Esophagus squamous epithelium (tissue), 5 donors: ENCODE measurements around the gene FKBP1B. TPM values are rescaled to one million over a fixed set of nuclear protein-coding genes. Genes with fewer than 3 reads are reported as not detected.

Source experiments
- DNase-seq: peaks from one replicate; lab custom pipeline; 2025; lab: John Stamatoyannopoulos, UW
- H3K27ac ChIP-seq, 4 donors: fragments of 200-600 bp; sonication (generic); one replicate each; pipeline ENCODE4 v1.5.1; 2016 to 2019; ENCODE audit warnings: mild to moderate bottlenecking in 1 of 4
- H3K27me3 ChIP-seq, 4 donors: fragments of 200-600 bp; sonication (generic); 1 replicate in 3 of 4; 2 replicates in 1 of 4; pipeline versions ENCODE4 v1.5.1 to v1.6.0; 2017 to 2021; ENCODE audit warnings: antibody characterized with exemption in 1 of 4
- H3K36me3 ChIP-seq, 3 donors: fragments of 200-600 bp; sonication (generic); one replicate each; pipeline ENCODE4 v1.5.1; 2016 to 2019
- H3K4me1 ChIP-seq, 3 donors: fragments of 200-600 bp; sonication (generic); one replicate each; pipeline ENCODE4 v1.5.1; 2017 to 2019
- H3K4me3 ChIP-seq, 4 donors: fragments of 200-600 bp; sonication (generic); 1 replicate in 3 of 4; 2 replicates in 1 of 4; pipeline ENCODE4 v1.5.1; 2016 to 2019; ENCODE audit warnings: mild to moderate bottlenecking in 2 of 4, moderate library complexity in 1 of 4
- H3K9me3 ChIP-seq, 3 donors: fragments of 200-600 bp; sonication (generic); one replicate each; pipeline ENCODE4 v1.5.1; 2016 to 2019
- POLR2A ChIP-seq, 4 donors: fragments of 450-650 bp; IDR thresholded peaks; one replicate each; pipeline ENCODE4 v1.6.1; 2017; ENCODE audit warnings: antibody characterized with exemption in 4 of 4, mild to moderate bottlenecking in 4 of 4, moderate library complexity in 3 of 4
- WGBS, 2 donors: methylation state at CpG; one replicate each; pipeline ENCODE4 v1.1.5; 2018; 5-methylcytosine and 5-hydroxymethylcytosine counted together
- intact Hi-C: fragments of 100-400 bp; cut with DNase I; formaldehyde crosslinking; loops from one replicate; pipeline ENCODE4 v1.15.0; 2022
- total RNA-seq, 4 donors: library from RNA; depleted of rRNA; stranded (reverse); fragments of >200 nt; gene quantifications; one replicate each; pipeline ENCODE4 v1.1.0, GENCODE V29; 2016
- TF ChIP-seq, protein P1 (sequence below), 6 experiments: fragments of 450-650 bp in 4 of 6; fragments of 200-600 bp in 2 of 6; sonication (generic) in 2 of 6; IDR thresholded peaks; one replicate each; pipeline ENCODE4 v1.5.1; 2016 to 2019; ENCODE audit warnings: antibody characterized with exemption in 6 of 6, mild to moderate bottlenecking in 4 of 6, moderate library complexity in 4 of 6
- donor health status: DM: yes; HTN: yes; CAD: no.

The FKBP1B gene
- total RNA-seq, 4 donors from 2014 or later, result 4.5 to 12.1 (median 8.3) TPM

DNA sequence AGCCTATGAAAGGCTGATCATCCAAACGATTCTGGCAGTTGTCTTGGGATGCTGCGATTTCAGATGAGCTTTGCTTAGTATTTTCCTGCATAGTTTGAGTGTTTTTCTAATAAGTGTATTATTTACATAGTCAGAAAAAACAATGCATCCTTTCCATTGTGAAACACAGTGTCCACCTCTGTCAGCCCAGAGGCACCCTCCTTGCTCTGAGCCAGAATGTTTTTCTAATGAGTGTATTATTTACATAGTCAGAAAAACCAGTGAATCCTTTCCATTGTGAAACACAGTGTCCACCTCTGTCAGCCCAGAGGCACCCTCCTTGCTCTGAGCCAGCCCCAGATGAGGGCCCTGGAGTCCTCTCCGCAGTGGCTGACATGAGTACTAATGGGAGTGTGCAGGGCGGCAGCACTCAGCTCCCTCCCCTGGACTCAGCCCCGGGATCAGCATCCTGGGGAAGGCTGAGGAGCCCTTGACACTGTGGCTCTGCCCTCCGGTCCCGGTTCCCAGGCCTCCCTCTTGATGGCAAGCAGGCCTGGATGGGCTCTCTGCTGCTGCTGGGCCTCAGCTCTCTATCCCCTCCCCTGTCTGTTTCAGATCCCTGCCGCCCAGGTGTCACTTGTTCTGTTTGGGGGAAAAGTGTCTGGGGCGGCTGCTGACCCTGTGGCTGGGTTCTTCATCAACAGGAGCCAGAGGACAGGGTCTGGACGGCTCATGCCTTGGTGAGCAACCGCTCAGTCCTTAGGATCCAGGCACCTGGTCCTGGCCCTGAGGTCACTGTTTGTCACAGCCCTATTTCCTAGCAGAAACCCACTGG lies 33.8 kb upstream of the FKBP1B start:
- H3K27me3 ChIP-seq, result peaks cover 0 to 9% (median 1%) of the 10 kb centered on the region in 4 donors
- DNase-seq, result no peak
- H3K27ac ChIP-seq, result no peak overlapping the region
- TF ChIP-seq POLR2A (IDR thresholded peaks at IDR 0.05), result no peak
- TF ChIP-seq, protein P1, sequence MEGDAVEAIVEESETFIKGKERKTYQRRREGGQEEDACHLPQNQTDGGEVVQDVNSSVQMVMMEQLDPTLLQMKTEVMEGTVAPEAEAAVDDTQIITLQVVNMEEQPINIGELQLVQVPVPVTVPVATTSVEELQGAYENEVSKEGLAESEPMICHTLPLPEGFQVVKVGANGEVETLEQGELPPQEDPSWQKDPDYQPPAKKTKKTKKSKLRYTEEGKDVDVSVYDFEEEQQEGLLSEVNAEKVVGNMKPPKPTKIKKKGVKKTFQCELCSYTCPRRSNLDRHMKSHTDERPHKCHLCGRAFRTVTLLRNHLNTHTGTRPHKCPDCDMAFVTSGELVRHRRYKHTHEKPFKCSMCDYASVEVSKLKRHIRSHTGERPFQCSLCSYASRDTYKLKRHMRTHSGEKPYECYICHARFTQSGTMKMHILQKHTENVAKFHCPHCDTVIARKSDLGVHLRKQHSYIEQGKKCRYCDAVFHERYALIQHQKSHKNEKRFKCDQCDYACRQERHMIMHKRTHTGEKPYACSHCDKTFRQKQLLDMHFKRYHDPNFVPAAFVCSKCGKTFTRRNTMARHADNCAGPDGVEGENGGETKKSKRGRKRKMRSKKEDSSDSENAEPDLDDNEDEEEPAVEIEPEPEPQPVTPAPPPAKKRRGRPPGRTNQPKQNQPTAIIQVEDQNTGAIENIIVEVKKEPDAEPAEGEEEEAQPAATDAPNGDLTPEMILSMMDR (IDR thresholded peaks at IDR 0.05), result no peak
- WGBS, 2 donors, result 73 to 75% methylated on average over 2 to 5 of the region's 11 CpGs
- H3K9me3 ChIP-seq, result no peaks in the 10 kb centered on the region
- H3K4me1 ChIP-seq, result peaks cover 0 to 2% (median 0%) of the 10 kb centered on the region in 3 donors
- no peaks in the 10 kb centered on the region for H3K36me3 ChIP-seq
- intact Hi-C loops, result no loop called here
- no peak overlapping the region for H3K4me3 ChIP-seq

DNA sequence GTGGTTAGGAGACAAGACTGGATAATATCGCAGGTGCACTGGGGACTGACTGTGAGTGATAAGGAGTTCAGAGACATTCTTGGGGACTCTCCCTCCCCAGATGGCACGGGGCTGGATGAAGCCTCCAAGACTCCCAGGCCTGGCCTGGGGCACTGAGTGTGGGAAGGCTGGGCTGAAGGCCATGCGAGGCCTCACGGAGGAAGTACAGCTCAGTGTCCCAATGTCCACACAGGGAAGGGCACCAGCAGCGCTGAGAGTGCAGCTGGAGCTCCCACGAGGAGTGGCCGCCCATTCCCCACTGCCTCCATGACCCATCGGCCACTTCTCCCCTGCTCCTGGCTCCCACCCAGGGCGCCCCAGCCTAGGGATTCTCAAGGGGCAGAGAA lies 33.2 kb upstream of the FKBP1B start:
- Histone ChIP-seq H3K4me1 (no peaks in the 10 kb centered on the region), H3K4me3 (no peak overlapping the region), H3K36me3 (no peaks in the 10 kb centered on the region), H3K9me3 (no peaks in the 10 kb centered on the region), H3K27ac (no peak overlapping the region), H3K27me3 (peaks cover 0 to 3% (median 0%) of the 10 kb centered on the region in 4 donors)
- 50 to 60% methylated on average over 1 of the region's 9 CpGs for WGBS, 2 donors
- no peak for DNase-seq
- intact Hi-C loops, result no loop called here
- no peak for TF ChIP-seq POLR2A (IDR thresholded peaks at IDR 0.05)
- TF ChIP-seq, protein P1 (IDR thresholded peaks at IDR 0.05), result no peak

DNA sequence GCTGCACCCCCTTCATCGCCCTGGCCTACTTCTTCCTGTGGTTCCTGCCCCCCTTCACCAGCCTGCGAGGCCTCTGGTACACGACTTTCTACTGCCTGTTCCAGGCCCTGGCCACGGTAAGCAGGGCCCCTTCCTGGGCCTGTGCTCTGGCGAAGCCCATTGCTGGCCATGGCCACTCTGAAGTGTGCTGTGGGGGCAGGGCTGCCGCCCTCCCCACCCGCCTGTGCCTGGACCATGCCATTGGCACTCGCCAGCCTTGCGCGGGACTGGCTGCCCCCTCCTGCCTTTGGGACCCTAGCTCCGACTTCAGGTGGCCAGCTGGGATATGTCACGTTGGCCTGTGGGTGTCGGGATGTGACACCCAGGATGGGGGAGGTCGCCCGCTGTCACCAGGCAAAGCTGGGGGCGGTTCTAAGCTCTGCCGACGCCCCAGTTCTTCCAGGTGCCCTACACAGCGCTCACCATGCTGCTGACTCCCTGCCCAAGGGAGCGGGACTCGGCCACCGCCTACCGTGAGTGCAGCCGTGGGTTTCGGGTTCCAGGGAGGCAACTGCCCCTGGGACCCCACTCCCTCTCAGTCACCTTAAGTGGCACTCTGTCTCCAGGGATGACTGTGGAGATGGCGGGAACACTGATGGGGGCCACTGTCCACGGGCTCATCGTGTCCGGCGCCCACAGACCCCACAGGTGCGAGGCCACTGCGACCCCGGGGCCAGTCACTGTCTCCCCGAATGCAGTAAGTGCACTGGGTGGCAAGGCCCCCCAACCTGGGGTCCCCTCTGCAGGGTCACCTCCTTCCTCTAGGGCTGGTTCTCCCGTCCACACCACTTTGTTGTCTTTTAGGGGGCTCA lies 32.5 kb upstream of the FKBP1B start:
- H3K4me3 ChIP-seq, result no peak overlapping the region
- DNase-seq, result no peak
- no peak overlapping the region for H3K27ac ChIP-seq
- H3K36me3 ChIP-seq, result no peaks in the 10 kb centered on the region
- no peaks in the 10 kb centered on the region for H3K4me1 ChIP-seq
- no peaks in the 10 kb centered on the region for H3K9me3 ChIP-seq
- intact Hi-C loops, result no loop called here
- H3K27me3 ChIP-seq, result no peaks in the 10 kb centered on the region
- 90 to 91% methylated on average over 10 to 15 of the region's 35 CpGs for WGBS, 2 donors
- TF ChIP-seq POLR2A (IDR thresholded peaks at IDR 0.05), result no peak
- TF ChIP-seq, protein P1 (IDR thresholded peaks at IDR 0.05), result no peak

DNA sequence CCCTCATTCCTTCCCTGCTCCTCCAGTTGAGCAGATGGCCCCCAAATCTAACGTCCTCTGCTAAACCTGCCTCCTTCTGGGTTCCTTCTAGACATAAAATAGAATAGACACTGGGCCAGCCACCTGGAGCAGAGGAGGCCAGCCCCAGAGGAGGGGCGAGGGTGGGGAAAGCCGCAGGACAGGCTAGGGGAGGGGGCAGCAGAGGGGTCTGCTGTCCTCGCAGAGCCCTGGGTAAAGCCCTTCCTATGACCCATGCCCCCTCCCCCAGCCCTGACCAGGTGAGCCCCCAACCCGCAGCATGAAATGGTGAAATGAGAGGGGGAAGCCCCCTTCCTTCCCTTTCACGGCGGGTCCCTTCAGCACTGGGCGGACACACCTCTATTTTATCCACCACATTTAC lies 31.8 kb upstream of the FKBP1B start:
- H3K9me3 ChIP-seq, result no peaks in the 10 kb centered on the region
- TF ChIP-seq, protein P1 (IDR thresholded peaks at IDR 0.05), result no peak
- TF ChIP-seq POLR2A (IDR thresholded peaks at IDR 0.05), result no peak
- no peak for DNase-seq
- H3K4me1 ChIP-seq, result no peaks in the 10 kb centered on the region
- intact Hi-C loops, result no loop called here
- H3K27me3 ChIP-seq, result no peaks in the 10 kb centered on the region
- no peak overlapping the region for H3K4me3 ChIP-seq
- H3K27ac ChIP-seq, result no peak overlapping the region
- H3K36me3 ChIP-seq, result peaks cover 0 to 4% (median 0%) of the 10 kb centered on the region in 3 donors
- WGBS, 2 donors, result 82 to 84% methylated on average over 5 to 6 of the region's 8 CpGs

DNA sequence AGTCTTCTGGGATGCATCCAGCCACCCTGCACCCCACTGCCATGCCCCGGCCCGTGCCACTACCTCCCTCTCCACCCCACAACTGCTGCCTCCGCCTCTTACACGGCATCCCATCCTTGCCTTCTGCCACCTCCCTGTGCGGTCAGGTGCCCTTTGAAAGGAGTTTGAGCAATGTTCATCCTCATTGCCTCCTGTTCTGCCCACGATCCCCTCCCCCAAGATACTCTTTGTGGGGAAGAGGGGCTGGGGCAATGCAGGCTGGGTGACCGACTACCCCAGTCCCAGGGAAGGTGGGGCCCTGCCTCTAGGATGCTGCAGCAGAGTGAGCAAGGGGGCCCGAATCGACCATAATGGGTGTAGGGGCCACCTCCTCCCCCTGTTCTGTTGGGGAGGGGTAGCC lies 31.3 kb upstream of the FKBP1B start:
- no peaks in the 10 kb centered on the region for H3K27me3 ChIP-seq
- peaks cover 0 to 9% (median 0%) of the 10 kb centered on the region in 3 donors for H3K36me3 ChIP-seq
- H3K4me1 ChIP-seq, result no peaks in the 10 kb centered on the region
- 71 to 79% methylated on average over 4 to 9 of the region's 9 CpGs for WGBS, 2 donors
- no peak overlapping the region for H3K4me3 ChIP-seq
- DNase-seq, result no peak
- intact Hi-C loops, result no loop called here
- TF ChIP-seq, protein P1 (IDR thresholded peaks at IDR 0.05), result no peak
- no peak for TF ChIP-seq POLR2A (IDR thresholded peaks at IDR 0.05)
- H3K9me3 ChIP-seq, result no peaks in the 10 kb centered on the region
- H3K27ac ChIP-seq, result no peak overlapping the region
